K562 (cell line): ENCODE measurements around the gene SERPINH1. TPM values are rescaled to one million over a fixed set of nuclear protein-coding genes. Genes with fewer than 3 reads are reported as not detected.

Experiments used
- BCLAF1 ChIP-seq, 2 experiments: fragments of 450-650 bp in 1 of 2; IDR thresholded peaks; 2 replicates each; pipeline ENCODE4 v1.6.1; 2011 to 2017; ENCODE audit warnings: low read depth in 2 of 2, antibody characterized with exemption in 1 of 2, borderline replicate concordance in 1 of 2, low read length in 1 of 2, mild to moderate bottlenecking in 1 of 2, mixed read lengths in 1 of 2; ENCODE audit not compliant: control insufficient read depth in 1 of 2
- ELF4 ChIP-seq: fragments of 450-650 bp; formaldehyde crosslinking; IDR thresholded peaks from 2 replicates; pipeline ENCODE4 v1.4.0; 2022; ENCODE audit warnings: missing genetic modification characterization
- ETS1 ChIP-seq: conservative IDR thresholded peaks from 2 replicates; pipeline ENCODE4 v1.6.1; 2011; ENCODE audit warnings: low read depth, mild to moderate bottlenecking, low read length; ENCODE audit not compliant: control insufficient read depth
- MYBL2 ChIP-seq, 2 experiments: fragments of 450-650 bp in 1 of 2; sonication (generic) in 1 of 2; formaldehyde crosslinking in 1 of 2; IDR thresholded peaks; 2 replicates each; pipeline versions ENCODE4 v1.6.1 to v1.8.1; 2017 to 2022; ENCODE audit warnings: borderline replicate concordance in 1 of 2, inconsistent platforms in 1 of 2, low read depth in 1 of 2, mild to moderate bottlenecking in 1 of 2, missing genetic modification reagents in 1 of 2, moderate library complexity in 1 of 2
- NFRKB ChIP-seq: fragments of 450-650 bp; IDR thresholded peaks from 2 replicates; pipeline ENCODE4 v1.6.1; 2016; ENCODE audit warnings: low read depth
- NR1H2 ChIP-seq: sonication (generic); formaldehyde crosslinking; IDR thresholded peaks from 2 replicates; pipeline ENCODE4 v1.4.0; 2020; ENCODE audit warnings: mild to moderate bottlenecking, missing genetic modification reagents
- RB1 ChIP-seq: fragments of 450-650 bp; IDR thresholded peaks from 2 replicates; pipeline ENCODE4 v1.6.1; 2017; ENCODE audit warnings: low read depth, mild to moderate bottlenecking
- ZBED1 ChIP-seq: IDR thresholded peaks from 2 replicates; pipeline ENCODE4 v1.6.1; 2014
- ZBTB34 ChIP-seq: fragments of 250-450 bp; sonication (Bioruptor Pico); IDR thresholded peaks from 2 replicates; pipeline ENCODE4 v1.8.0; 2021; ENCODE audit warnings: mild to moderate bottlenecking, moderate library complexity
- ZBTB8A ChIP-seq: fragments of 450-650 bp; IDR thresholded peaks from 2 replicates; pipeline ENCODE4 v1.6.1; 2018; ENCODE audit warnings: mild to moderate bottlenecking, moderate library complexity; ENCODE audit not compliant: partially characterized antibody
- ZNF165 ChIP-seq: fragments of 250-450 bp; sonication (Bioruptor Pico); IDR thresholded peaks from 2 replicates; pipeline ENCODE4 v1.4.0; 2020; ENCODE audit warnings: borderline replicate concordance
- ZNF197 ChIP-seq: fragments of 200-800 bp; sonication (Bioruptor generic); IDR thresholded peaks from 2 replicates; pipeline ENCODE4 v1.6.1; 2016; ENCODE audit warnings: low read depth, missing genetic modification characterization, missing compliant biosample characterization
- polyA plus RNA-seq, 8 experiments: library from polyadenylated mRNA; depleted of rRNA in 4 of 8; stranded (reverse) in 5 of 8; unstranded in 3 of 8; fragments of >200 nt; fragmentation: Nextera tagmentation in 2 of 8; fragmentation: Illumina TruSeq in 1 of 8; extraction: Ambion mirVana in 2 of 8; extraction: Trizol in 1 of 8; gene quantifications; 2 replicates each; pipeline versions ENCODE4 v1.2.1 to v1.2.3, GENCODE V29; 2011 to 2014; ENCODE audit warnings: inconsistent platforms in 1 of 8, missing spikeins in 1 of 8
- total RNA-seq, 7 experiments: library from RNA; depleted of rRNA in 6 of 7; stranded (reverse); fragments of >200 nt in 6 of 7; fragmentation: Illumina TruSeq in 2 of 7; extraction: Trizol in 2 of 7; gene quantifications; 2 replicates each; pipeline versions ENCODE4 v1.2.1 to v1.2.3, GENCODE V29; 2011 to 2021; ENCODE audit warnings: low replicate concordance in 1 of 7
- TF ChIP-seq, protein P1 (sequence below): fragments of 450-650 bp; IDR thresholded peaks from 2 replicates; pipeline ENCODE4 v1.6.1; 2017; ENCODE audit warnings: antibody characterized with exemption
- TF ChIP-seq, protein P2 (sequence below): fragments of 250-450 bp; sonication (Bioruptor Pico); IDR thresholded peaks from 2 replicates; pipeline ENCODE4 v1.5.0; 2021; ENCODE audit warnings: mild to moderate bottlenecking, moderate library complexity

The SERPINH1 gene
- total and polyA plus RNA-seq, 9 of the 15 experiments (the other 6 are each of a cell fraction or from before 2014, with no cell fraction given): 2.8 to 106 (median 67.9) TPM

DNA sequence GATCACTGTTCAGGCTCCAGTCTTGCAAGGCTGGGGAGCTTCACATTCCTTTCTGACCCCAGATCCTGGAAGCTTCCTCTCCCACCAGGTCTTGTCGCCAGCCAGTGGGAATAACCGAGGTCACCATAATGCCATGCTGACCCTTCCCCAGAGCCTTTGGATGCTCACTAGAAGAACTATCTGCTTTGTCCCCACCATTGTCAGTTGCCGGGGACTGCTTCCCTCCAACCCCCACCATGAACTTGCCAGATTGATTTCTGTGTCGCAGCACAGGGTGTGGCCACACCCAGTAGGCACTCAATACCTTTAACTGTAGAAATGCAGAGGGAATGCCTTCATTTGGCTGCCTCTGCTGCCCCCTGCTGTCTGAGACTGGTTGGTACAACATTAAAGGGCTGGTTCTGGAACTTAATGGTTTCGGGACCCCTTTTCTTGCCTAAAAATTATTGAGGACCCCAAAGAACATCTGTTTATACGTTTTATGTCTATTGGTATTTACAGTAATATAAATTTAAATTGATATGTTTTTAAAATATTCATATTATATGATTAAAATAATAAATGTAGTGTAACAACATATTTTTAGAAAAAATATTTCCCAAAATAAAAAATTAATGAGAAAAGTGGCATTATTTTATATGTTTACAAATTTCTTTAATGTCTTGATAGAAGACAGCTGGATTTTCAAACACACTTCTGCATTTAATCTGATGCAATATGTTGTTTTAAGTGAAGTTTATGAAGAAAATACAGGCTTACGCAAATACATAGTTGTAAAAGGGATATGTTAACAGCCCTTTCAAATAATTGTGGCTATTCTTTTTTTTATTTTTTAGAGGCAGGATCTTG, 29.6 kb upstream of the SERPINH1 start (continued):
- TF ChIP-seq, protein P1, sequence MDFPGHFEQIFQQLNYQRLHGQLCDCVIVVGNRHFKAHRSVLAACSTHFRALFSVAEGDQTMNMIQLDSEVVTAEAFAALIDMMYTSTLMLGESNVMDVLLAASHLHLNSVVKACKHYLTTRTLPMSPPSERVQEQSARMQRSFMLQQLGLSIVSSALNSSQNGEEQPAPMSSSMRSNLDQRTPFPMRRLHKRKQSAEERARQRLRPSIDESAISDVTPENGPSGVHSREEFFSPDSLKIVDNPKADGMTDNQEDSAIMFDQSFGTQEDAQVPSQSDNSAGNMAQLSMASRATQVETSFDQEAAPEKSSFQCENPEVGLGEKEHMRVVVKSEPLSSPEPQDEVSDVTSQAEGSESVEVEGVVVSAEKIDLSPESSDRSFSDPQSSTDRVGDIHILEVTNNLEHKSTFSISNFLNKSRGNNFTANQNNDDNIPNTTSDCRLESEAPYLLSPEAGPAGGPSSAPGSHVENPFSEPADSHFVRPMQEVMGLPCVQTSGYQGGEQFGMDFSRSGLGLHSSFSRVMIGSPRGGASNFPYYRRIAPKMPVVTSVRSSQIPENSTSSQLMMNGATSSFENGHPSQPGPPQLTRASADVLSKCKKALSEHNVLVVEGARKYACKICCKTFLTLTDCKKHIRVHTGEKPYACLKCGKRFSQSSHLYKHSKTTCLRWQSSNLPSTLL: no peak
- TF ChIP-seq NFRKB (no peak), ZNF165 (CRISPR knock-in tag) (no peak), MYBL2 (IDR thresholded peaks at IDR 0.05; ENCODE audit: low read depth) (no peak), MYBL2 (CRISPR knock-in tag; IDR thresholded peaks at IDR 0.05; ENCODE audit: borderline replicate concordance) (no peak), ZBED1 (no peak), ZNF197 (CRISPR knock-in tag) (no peak), ETS1 (no peak), ZBTB34 (CRISPR knock-in tag) (no peak), RB1 (peak; percentile 18; the same call in 1 of the 2 replicates), BCLAF1 (IDR thresholded peaks at IDR 0.05; ENCODE audit: borderline replicate concordance in 1 of 2, control insufficient read depth in 1 of 2, low read depth in 2 of 2, low read length in 1 of 2) (no peak), ZBTB8A (no peak), ELF4 (CRISPR knock-in tag) (no peak), NR1H2 (no peak)
- TF ChIP-seq, protein P2, sequence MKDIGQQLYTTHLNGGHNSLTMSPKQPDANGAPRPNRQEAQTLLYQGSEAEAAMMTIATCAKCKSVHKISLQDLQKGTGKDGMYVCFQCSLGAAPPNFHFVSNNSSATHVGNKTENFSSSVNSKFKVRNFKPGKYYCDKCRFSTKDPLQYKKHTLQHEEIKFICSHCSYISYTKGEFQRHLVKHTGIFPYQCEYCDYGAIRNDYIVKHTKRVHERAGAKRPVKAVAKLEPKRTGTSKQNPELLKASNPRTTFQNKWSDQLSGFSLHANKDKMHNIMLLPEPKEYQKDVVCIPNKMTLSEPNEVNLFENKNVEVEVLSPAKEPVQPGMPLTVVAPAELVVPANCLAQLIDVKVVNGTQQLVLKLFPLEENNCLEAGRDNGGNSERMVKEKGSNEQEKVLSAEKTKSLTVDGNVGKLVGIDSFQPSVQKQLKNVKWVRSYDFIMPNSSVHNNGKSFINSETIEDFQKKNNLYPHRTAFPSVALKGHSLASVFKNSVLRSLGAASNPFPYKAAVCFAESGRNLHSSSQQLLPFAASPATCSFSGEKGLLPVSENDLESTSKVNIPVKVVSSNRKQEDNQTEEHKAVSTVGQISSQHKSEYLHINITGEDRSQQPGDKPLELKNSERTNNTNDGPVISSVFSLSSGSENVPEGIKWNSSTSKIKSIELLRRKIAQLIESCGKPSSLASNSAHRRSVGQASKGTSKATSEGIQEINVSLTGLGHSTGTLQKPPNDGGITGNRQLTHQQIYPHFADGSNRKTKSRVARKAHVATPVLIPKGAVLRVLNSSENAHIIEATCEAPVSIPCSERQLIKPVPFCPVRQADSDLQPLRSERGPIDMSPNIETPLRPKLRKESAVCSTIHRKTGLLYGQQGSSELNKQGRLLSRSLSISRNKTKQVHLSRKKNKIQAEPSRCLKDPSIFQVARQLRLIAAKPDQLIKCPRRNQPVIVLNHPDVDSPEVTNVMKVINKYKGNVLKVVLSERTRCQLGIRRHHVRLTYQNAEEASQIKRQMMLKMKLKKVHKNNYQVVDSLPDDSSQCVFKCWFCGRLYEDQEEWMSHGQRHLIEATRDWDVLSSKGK (CRISPR knock-in tag): no peak
